ENCODE measurements around the gene CTNNA3.
"Not testable (repeated sequence)": the region's sequence is repeated elsewhere in the genome, so short reads cannot be mapped to it uniquely, and the experiment has no call there.

The CTNNA3 gene

GRCh38 chr10:67696029-67696428 is at the start of gene CTNNA3:
Gene CTNNA3 (minus strand): TSS chr10:67696195.
- in situ Hi-C loops (cut with MboI; ENCODE audit: low sequenced_read_pairs) = no loop called here

DNA sequence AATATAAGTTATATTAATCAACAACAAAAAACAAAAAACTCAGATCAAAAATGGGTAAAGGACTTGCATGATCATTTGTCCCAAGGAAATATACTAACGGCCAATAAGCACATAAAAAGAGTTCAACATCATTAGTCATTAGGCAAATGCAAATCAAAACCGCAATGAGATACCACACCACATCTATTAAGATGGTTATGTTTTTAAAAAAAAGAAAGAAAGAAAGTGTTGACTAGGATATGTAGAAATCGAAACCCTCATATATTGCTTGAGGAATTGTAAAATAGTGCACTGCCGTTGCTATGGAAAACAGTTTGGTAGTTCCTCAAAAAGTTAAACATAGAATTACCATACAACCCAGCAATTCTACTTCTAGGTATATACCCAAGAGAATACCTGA is 39.4 kb upstream of the CTNNA3 start:
- in situ Hi-C loops (cut with MboI; ENCODE audit: low sequenced_read_pairs) = no loop called here

GRCh38 chr10:67733511-67733910 is 37.5 kb upstream of the CTNNA3 start:
- in situ Hi-C loops (cut with MboI; ENCODE audit: low sequenced_read_pairs) = no loop called here

GRCh38 chr10:67725567-67725966 is 29.6 kb upstream of the CTNNA3 start:
- in situ Hi-C loops (cut with MboI; ENCODE audit: low sequenced_read_pairs) = no loop called here

DNA sequence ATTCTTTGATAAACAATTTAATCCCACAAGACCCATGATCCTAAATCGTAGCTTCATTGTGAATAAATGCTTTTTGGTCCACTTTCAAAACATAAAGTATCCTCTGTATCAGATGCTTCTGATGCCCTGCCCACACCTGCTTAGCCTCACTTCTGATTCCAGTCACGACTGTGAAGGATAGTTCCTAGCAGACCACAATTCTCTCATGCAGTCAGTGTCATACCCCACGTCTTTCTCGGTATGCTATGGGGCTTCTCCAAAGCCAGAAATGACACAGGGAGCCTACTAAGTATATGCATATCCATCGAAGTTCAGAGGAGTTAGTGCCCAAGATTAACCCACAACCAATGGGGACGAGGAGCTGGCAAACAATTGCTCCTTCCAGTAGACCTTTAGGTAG is 27.6 kb upstream of the CTNNA3 start:
- in situ Hi-C loops (cut with MboI; ENCODE audit: low sequenced_read_pairs) = no loop called here

DNA sequence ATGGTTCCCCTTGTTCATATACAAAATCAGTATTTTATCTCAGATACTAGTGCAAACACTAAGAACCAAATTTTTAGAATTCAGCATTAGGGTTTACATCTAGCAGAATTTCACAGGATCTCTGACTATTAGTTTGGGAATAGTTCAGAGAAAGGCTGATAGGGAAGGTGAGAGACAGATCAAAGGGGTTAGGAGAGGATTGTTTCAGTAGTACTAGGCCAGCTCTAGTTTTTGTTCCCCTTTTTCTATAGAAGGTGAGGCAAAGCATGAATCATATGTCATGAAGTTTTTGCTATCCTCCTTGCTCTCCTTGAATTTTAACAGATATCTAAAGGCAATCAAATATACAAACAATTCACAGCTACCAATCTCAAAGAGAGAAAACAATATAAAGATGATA is 26.1 kb upstream of the CTNNA3 start:
- in situ Hi-C loops (cut with MboI; ENCODE audit: low sequenced_read_pairs) = no loop called here

- in situ Hi-C loops (cut with MboI; ENCODE audit: low sequenced_read_pairs) = not testable (repeated sequence)
These were observed 20.5 kb upstream of the CTNNA3 start for GRCh38 chr10:67716455-67716854.

GRCh38 chr10:67705921-67706320 is 9.9 kb upstream of the CTNNA3 start:
- in situ Hi-C loops (cut with MboI; ENCODE audit: low sequenced_read_pairs) = no loop called here

- in situ Hi-C loops (cut with MboI; ENCODE audit: low sequenced_read_pairs) = not testable (repeated sequence)
These were observed 3.7 kb upstream of the CTNNA3 start for GRCh38 chr10:67699613-67700270.

DNA sequence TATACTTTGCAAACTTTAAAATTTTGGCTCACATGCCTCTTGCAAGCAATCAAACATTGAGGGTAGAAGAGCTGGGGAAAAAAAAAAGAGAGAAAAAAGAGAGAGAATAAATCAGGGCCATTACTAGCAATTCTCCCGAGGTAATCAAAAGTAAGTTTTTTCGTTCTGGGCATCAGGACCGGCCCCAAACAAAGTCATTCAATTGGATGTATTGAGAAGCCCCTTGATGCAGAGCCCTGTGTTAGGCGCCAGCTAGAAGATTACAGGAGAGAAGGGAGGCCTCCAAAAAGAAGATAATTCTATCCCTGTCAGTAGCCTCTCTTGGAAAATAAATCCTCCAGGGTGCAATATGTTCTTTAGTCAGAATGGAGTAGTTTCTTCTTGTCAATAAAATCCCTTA is 2.2 kb upstream of the CTNNA3 start:
- in situ Hi-C loops (cut with MboI; ENCODE audit: low sequenced_read_pairs) = no loop called here

- in situ Hi-C loops (cut with MboI; ENCODE audit: low sequenced_read_pairs) = no loop called here
These were observed 1.7 kb upstream of the CTNNA3 start for GRCh38 chr10:67697724-67698131.

DNA sequence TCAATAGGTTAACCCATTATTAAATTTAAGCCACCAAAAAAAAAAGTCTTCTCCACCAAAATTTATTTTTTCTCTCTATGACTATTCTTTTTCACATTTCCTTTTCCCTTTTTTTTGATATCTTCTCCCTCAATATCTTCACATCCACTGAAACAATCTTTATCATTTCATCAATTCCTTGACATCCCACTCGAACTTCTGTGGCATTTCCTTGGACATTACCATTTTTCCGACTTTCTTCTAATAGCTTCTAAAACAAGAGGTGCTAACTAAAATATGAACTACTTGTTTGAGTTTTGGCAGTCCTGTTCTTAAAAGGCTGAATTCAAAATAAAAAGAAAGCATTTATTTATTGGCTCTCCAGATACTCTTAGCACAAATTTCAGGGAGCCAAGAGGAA is 684 bp upstream of the CTNNA3 start:
- in situ Hi-C loops (cut with MboI; ENCODE audit: low sequenced_read_pairs) = no loop called here

DNA sequence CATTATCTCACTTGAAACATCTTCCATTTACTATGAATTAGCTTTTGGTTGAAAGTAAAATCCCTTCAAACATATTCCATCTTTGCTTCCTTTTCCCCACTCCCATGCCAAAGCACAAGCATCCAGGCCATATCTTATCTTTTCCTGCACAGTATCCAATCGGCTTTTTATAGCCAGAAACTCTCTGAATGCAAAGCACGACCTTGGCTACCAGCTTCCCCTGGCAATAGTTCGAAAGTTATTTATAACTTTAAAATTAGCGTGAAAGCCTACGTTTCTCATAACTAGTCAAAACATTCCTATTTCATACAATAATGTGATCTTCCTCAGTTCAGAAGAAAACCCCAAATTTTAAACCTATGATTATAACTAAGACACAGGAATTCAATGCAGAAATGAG is 440 bp downstream of the CTNNA3 start:
- in situ Hi-C loops (cut with MboI; ENCODE audit: low sequenced_read_pairs) = no loop called here

GRCh38 chr10:67691861-67692260 is 4.1 kb downstream of the CTNNA3 start:
- in situ Hi-C loops (cut with MboI; ENCODE audit: low sequenced_read_pairs) = not testable (repeated sequence)

DNA sequence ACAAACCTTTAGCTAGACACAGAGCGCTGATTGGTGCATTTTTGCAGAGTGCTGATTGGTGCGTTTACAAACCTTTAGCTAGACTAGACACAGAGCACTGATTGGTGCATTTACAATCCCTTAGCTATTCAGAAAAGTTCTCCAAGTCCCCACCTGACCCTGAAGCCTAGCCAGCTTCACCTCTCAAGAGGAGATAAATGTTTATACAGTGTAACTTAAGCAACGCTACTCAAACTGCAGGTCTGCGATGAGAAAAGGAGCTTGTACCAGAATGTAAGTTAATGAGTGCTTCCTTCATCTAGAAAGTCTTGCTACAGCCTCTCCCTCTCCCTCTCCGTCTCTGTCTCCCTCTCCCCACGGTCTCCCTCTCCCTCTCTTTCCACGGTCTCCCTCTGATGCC is 5.5 kb downstream of the CTNNA3 start:
- in situ Hi-C loops (cut with MboI; ENCODE audit: low sequenced_read_pairs) = not testable (repeated sequence)

DNA sequence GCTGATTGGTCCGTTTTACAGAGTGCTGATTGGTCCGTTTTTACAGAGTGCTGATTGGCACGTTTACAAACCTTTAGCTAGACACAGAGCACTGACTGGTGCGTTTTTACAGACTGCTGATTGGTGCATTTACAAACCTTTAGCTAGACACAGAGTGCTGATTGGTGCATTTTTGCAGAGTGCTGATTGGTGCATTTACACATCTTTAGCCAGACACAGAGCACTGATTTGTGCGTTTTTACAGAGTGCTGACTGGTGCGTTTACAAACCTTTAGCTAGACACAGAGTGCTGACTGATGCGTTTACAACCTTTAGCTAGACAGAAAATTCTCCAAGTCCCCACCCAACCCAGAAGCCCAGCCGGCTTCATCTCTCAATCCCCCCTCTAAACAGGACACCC is 11.9 kb downstream of the CTNNA3 start:
- in situ Hi-C loops (cut with MboI; ENCODE audit: low sequenced_read_pairs) = not testable (repeated sequence)

DNA sequence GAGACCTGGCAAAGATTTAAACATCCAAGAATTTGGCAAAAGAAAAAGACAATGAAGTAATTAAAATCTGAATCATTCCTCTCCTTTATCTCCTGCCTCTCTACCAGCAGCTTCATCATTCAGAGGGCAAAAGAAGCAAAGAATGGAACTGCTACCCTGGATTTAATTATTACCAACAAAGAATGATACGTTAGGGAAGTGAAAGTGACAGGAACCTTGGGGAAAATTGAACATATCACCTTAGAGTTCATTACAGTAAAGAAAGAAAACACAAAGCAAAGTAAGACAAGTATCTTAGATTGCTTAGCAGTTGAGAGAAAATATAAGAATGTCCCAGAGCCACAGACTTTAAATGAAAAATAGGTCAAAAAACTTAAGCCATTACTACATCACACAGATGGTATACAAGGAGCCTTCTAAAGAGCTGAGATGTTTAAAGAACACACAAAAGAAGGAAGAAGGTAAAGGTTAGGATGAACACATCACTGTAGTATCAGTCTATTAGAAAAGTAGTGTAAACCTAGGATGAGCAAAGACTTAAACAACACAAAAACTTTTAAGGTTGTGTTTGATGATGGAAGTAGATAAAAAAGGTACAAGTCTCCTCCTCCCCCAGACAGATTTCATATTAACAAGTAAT is 17.5 kb downstream of the CTNNA3 start:
- in situ Hi-C loops (cut with MboI; ENCODE audit: low sequenced_read_pairs) = no loop called here

GRCh38 chr10:67676208-67676825 is 19.7 kb downstream of the CTNNA3 start:
- in situ Hi-C loops (cut with MboI; ENCODE audit: low sequenced_read_pairs) = no loop called here

DNA sequence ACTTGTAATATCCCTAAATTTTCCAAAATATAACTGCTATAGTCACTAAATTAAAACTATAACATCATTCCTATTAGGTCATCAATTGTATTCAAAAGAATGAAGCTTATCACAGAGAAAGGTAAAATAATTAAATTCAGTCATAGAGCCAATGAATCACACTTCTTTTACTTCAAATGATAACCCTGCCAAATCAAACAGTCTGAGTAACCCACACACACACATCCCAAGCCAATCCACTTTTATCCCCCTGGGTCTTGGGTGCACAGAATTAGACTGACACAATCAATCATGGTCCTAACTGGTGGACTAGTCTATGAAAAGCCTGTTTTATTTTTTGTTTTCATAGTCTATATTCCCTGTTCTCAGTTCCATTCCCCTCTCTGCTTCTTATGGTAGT is 25.6 kb downstream of the CTNNA3 start:
- in situ Hi-C loops (cut with MboI; ENCODE audit: low sequenced_read_pairs) = no loop called here

DNA sequence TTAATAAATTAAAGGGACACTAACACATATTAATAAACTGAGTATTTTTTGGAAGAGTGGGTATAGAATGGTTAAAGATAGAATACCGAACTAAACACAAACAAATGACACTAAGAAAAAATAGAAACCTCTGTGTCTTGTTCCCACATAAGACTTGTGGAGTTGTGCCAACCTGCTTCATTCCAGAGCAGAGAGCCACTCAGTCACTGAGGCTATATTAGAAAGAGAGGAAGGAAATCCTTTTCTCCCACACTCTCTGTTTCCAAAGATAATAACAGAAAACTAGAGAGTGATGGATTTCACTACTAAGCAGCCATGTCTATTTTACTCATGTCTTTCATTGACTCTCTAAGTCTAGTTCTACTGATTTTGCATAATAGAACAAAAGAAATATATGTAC is 26.0 kb downstream of the CTNNA3 start:
- in situ Hi-C loops (cut with MboI; ENCODE audit: low sequenced_read_pairs) = no loop called here

- in situ Hi-C loops (cut with MboI; ENCODE audit: low sequenced_read_pairs) = no loop called here
These were observed 27.5 kb downstream of the CTNNA3 start for GRCh38 chr10:67668448-67668847.

GRCh38 chr10:67667035-67667425 is 29.0 kb downstream of the CTNNA3 start:
- in situ Hi-C loops (cut with MboI; ENCODE audit: low sequenced_read_pairs) = no loop called here
